GM23338 (cell line): ENCODE data around the gene TIMM17A. TPM values are rescaled to one million over a fixed set of nuclear protein-coding genes. Genes with fewer than 3 reads are reported as not detected.

Experiments
- ATAC-seq: fragments of 200-7000 bp; cut with Tn5 transposase; 3 replicates; pipeline ENCODE4 v1.9.1; 2020
- DNase-seq: peaks from one replicate; pipeline ENCODE4 v3.0.0-alpha.2; 2015; ENCODE audit warnings: low spot score
- H2AFZ ChIP-seq: fragments of 200-600 bp; sonication (generic); 2 replicates; pipeline ENCODE4 v1.8.0; 2016; ENCODE audit warnings: antibody characterized with exemption, mild to moderate bottlenecking, moderate library complexity
- H3F3A ChIP-seq: fragments of 200-600 bp; sonication (generic); replicated peaks from 2 replicates; pipeline ENCODE4 v1.8.0; 2017; ENCODE audit warnings: antibody characterized with exemption, mixed run types, low read depth
- H3K27ac ChIP-seq: fragments of 200-600 bp; sonication (generic); 2 replicates; pipeline ENCODE4 v1.6.1; 2016; ENCODE audit warnings: low read depth
- H3K27me3 ChIP-seq: fragments of 200-600 bp; sonication (generic); 2 replicates; pipeline ENCODE4 v1.8.0; 2016; ENCODE audit warnings: mild to moderate bottlenecking, mixed run types, moderate library complexity; ENCODE audit not compliant: insufficient read depth
- H3K36me3 ChIP-seq: fragments of 200-600 bp; sonication (generic); 2 replicates; pipeline ENCODE4 v1.8.0; 2016; ENCODE audit warnings: mild to moderate bottlenecking; ENCODE audit not compliant: insufficient read depth
- H3K4me1 ChIP-seq: fragments of 200-600 bp; sonication (generic); 2 replicates; pipeline ENCODE4 v1.8.0; 2016; ENCODE audit warnings: mild to moderate bottlenecking, moderate library complexity; ENCODE audit not compliant: insufficient read depth
- H3K4me2 ChIP-seq: fragments of 200-600 bp; sonication (generic); 2 replicates; pipeline ENCODE4 v1.7.1; 2017; ENCODE audit warnings: mixed run types
- H3K4me3 ChIP-seq: fragments of 200-600 bp; sonication (generic); 2 replicates; pipeline ENCODE4 v1.6.1; 2016; ENCODE audit warnings: mixed run types
- H3K79me2 ChIP-seq: fragments of 200-600 bp; sonication (generic); replicated peaks from 2 replicates; pipeline ENCODE4 v1.8.0; 2017; ENCODE audit warnings: mild to moderate bottlenecking; ENCODE audit not compliant: insufficient read depth
- H3K9me2 ChIP-seq: fragments of 200-600 bp; sonication (generic); 2 replicates; pipeline ENCODE4 v1.8.0; 2017; ENCODE audit not compliant: insufficient read depth
- H4K20me1 ChIP-seq: fragments of 200-600 bp; sonication (generic); replicated peaks from 2 replicates; pipeline ENCODE4 v1.8.0; 2017; ENCODE audit warnings: mild to moderate bottlenecking; ENCODE audit not compliant: insufficient read depth
- H3K27ac Mint-ChIP-seq: 2 replicates; pipeline ENCODE4 v1.8.0; 2020; ENCODE audit warnings: inconsistent platforms, mild to moderate bottlenecking, moderate library complexity, mixed read lengths
- H3K27me3 Mint-ChIP-seq: 3 replicates; pipeline ENCODE4 v1.8.0; 2022; ENCODE audit warnings: low read depth, mild to moderate bottlenecking, moderate library complexity, mixed read lengths, inconsistent platforms; ENCODE audit not compliant: insufficient read depth, poor library complexity
- H3K36me3 Mint-ChIP-seq: 3 replicates; pipeline ENCODE4 v1.8.0; 2021; ENCODE audit warnings: low read depth, mild to moderate bottlenecking, inconsistent platforms, moderate library complexity, mixed read lengths
- H3K4me1 Mint-ChIP-seq: 3 replicates; pipeline ENCODE4 v1.8.0; 2020; ENCODE audit warnings: mild to moderate bottlenecking, inconsistent platforms, mixed read lengths
- H3K4me3 Mint-ChIP-seq: 3 replicates; pipeline ENCODE4 v1.8.0; 2021; ENCODE audit warnings: moderate library complexity, mild to moderate bottlenecking, inconsistent platforms, mixed read lengths
- H3K9me3 Mint-ChIP-seq: 3 replicates; pipeline ENCODE4 v1.8.0; 2020; ENCODE audit warnings: moderate library complexity, mild to moderate bottlenecking, inconsistent platforms, mixed read lengths
- CREB1 ChIP-seq: fragments of 250-450 bp; sonication (Bioruptor Pico); IDR thresholded peaks from 2 replicates; pipeline ENCODE4 v1.5.0; 2020; ENCODE audit warnings: low read depth, mild to moderate bottlenecking, moderate library complexity
- EZH2 ChIP-seq: fragments of 200-600 bp; sonication (generic); IDR thresholded peaks from one replicate; pipeline ENCODE4 v1.8.0; 2017; ENCODE audit warnings: antibody characterized with exemption, mild to moderate bottlenecking, low read depth; ENCODE audit not compliant: unreplicated experiment
- JUNB ChIP-seq: IDR thresholded peaks from one replicate; pipeline ENCODE4 v1.6.1; 2016; ENCODE audit warnings: antibody characterized with exemption; ENCODE audit not compliant: unreplicated experiment
- NANOG ChIP-seq: IDR thresholded peaks from 2 replicates; pipeline ENCODE4 v1.6.1; 2016; ENCODE audit warnings: antibody characterized with exemption, borderline replicate concordance
- POLR2AphosphoS5 ChIP-seq: IDR thresholded peaks from 2 replicates; pipeline ENCODE4 v1.6.1; 2016; ENCODE audit warnings: antibody characterized with exemption, low read depth
- STAT1 ChIP-seq: IDR thresholded peaks from one replicate; pipeline ENCODE4 v1.6.1; 2016; ENCODE audit warnings: antibody characterized with exemption; ENCODE audit not compliant: unreplicated experiment
- ZNF114 ChIP-seq: fragments of 250-450 bp; sonication (Bioruptor Pico); IDR thresholded peaks from 2 replicates; pipeline ENCODE4 v1.5.0; 2020; ENCODE audit warnings: mild to moderate bottlenecking, moderate library complexity
- ZNF331 ChIP-seq: fragments of 250-450 bp; sonication (Bioruptor Pico); IDR thresholded peaks from 2 replicates; pipeline ENCODE4 v1.5.0; 2020; ENCODE audit warnings: low read depth, mild to moderate bottlenecking, moderate library complexity
- polyA plus RNA-seq: library from polyadenylated mRNA; unstranded; fragments of >200 nt; fragmentation: Nextera tagmentation; extraction: Ambion mirVana; gene quantifications from 2 replicates; pipeline ENCODE4 v1.2.1, GENCODE V29; 2016
- total RNA-seq: library from RNA; depleted of rRNA; stranded (reverse); fragments of >200 nt; shearing (Covaris generic); gene quantifications from 2 replicates; pipeline ENCODE4 v1.2.3, GENCODE V29; 2014
- TF ChIP-seq, protein P1 (sequence below): IDR thresholded peaks from one replicate; pipeline ENCODE4 v1.6.1; 2018; ENCODE audit warnings: antibody characterized with exemption; ENCODE audit not compliant: unreplicated experiment
- TF ChIP-seq, protein P2 (sequence below), 2 experiments: fragments of 200-600 bp in 1 of 2; sonication (generic) in 1 of 2; conservative IDR thresholded peaks; 2 replicates each; pipeline versions ENCODE4 v1.5.1 to v1.6.1; 2016 to 2017; ENCODE audit warnings: antibody characterized with exemption in 2 of 2, low read depth in 2 of 2, mild to moderate bottlenecking in 2 of 2, moderate library complexity in 1 of 2
- TF ChIP-seq, protein P3 (sequence below): IDR thresholded peaks from 2 replicates; pipeline ENCODE4 v1.6.1; 2016; ENCODE audit warnings: antibody characterized with exemption

TIMM17A gene
- total and polyA plus RNA-seq, 2 experiments from 2014 or later = 38.5 to 60.0 TPM

DNA sequence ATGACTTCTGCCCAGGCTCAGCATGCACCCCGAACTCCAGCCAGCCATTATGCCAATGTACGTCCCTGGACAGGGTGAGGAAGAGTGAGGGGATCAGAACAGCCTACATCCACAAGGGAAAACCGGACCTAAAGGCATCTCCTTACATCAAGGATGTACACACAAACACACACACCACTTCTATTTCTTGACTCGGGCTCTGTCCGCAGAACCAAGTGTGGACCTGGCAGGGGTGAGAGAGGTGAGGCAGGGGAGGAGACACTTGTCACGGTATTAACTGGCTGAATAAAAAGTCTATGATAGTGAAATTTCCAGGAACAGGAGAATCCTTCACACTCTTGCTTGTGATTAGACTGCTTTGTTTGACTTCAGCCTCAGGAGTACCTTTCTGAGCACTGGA, 11.3 kb upstream of the TIMM17A start (continued):
- TF ChIP-seq, protein P1, sequence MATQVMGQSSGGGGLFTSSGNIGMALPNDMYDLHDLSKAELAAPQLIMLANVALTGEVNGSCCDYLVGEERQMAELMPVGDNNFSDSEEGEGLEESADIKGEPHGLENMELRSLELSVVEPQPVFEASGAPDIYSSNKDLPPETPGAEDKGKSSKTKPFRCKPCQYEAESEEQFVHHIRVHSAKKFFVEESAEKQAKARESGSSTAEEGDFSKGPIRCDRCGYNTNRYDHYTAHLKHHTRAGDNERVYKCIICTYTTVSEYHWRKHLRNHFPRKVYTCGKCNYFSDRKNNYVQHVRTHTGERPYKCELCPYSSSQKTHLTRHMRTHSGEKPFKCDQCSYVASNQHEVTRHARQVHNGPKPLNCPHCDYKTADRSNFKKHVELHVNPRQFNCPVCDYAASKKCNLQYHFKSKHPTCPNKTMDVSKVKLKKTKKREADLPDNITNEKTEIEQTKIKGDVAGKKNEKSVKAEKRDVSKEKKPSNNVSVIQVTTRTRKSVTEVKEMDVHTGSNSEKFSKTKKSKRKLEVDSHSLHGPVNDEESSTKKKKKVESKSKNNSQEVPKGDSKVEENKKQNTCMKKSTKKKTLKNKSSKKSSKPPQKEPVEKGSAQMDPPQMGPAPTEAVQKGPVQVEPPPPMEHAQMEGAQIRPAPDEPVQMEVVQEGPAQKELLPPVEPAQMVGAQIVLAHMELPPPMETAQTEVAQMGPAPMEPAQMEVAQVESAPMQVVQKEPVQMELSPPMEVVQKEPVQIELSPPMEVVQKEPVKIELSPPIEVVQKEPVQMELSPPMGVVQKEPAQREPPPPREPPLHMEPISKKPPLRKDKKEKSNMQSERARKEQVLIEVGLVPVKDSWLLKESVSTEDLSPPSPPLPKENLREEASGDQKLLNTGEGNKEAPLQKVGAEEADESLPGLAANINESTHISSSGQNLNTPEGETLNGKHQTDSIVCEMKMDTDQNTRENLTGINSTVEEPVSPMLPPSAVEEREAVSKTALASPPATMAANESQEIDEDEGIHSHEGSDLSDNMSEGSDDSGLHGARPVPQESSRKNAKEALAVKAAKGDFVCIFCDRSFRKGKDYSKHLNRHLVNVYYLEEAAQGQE = no peak
- TF ChIP-seq, protein P2, sequence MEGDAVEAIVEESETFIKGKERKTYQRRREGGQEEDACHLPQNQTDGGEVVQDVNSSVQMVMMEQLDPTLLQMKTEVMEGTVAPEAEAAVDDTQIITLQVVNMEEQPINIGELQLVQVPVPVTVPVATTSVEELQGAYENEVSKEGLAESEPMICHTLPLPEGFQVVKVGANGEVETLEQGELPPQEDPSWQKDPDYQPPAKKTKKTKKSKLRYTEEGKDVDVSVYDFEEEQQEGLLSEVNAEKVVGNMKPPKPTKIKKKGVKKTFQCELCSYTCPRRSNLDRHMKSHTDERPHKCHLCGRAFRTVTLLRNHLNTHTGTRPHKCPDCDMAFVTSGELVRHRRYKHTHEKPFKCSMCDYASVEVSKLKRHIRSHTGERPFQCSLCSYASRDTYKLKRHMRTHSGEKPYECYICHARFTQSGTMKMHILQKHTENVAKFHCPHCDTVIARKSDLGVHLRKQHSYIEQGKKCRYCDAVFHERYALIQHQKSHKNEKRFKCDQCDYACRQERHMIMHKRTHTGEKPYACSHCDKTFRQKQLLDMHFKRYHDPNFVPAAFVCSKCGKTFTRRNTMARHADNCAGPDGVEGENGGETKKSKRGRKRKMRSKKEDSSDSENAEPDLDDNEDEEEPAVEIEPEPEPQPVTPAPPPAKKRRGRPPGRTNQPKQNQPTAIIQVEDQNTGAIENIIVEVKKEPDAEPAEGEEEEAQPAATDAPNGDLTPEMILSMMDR (conservative IDR thresholded peaks at IDR 0.05; ENCODE audit: low read depth in 2 of 2) = no peak
- TF ChIP-seq NANOG = no peak
- TF ChIP-seq EZH2 = no peak
- no peak for TF ChIP-seq JUNB
- TF ChIP-seq STAT1 = no peak

DNA sequence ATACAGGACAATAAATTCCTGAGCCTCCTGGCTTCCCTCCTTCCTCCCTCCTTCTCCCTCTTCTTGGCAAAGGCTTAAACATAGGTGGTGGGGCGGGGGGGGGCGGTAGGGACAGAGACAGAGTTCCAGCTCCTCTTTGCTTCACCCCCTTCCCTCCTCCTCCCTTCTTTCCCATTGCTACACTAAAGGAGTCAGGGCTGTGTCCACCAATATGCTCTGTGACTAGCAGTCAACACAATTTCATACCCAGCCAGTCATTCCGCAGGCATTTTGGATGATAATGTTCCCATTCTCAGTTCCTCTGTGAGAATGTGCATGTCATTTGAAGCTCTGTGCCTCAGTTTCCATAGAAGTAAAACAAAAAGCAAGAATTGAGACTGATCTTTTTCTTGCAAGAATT, 10.7 kb upstream of the TIMM17A start:
- Mint-ChIP-seq H3K9me3 (no peaks in the 10 kb centered on the region), H3K4me3 (no peak overlapping the region; the same call in 2 of the 3 replicates)
- TF ChIP-seq JUNB = no peak
- TF ChIP-seq, protein P3, sequence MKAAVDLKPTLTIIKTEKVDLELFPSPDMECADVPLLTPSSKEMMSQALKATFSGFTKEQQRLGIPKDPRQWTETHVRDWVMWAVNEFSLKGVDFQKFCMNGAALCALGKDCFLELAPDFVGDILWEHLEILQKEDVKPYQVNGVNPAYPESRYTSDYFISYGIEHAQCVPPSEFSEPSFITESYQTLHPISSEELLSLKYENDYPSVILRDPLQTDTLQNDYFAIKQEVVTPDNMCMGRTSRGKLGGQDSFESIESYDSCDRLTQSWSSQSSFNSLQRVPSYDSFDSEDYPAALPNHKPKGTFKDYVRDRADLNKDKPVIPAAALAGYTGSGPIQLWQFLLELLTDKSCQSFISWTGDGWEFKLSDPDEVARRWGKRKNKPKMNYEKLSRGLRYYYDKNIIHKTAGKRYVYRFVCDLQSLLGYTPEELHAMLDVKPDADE = no peak
- TF ChIP-seq STAT1 = no peak
- no peak for TF ChIP-seq POLR2AphosphoS5
- TF ChIP-seq EZH2 = no peak
- TF ChIP-seq ZNF114 (CRISPR knock-in tag) = no peak
- TF ChIP-seq, protein P2 (conservative IDR thresholded peaks at IDR 0.05; ENCODE audit: low read depth in 2 of 2) = no peak
- TF ChIP-seq CREB1 = no peak
- no peak for TF ChIP-seq ZNF331

More for the DNA sequence above, 10.7 kb upstream of the TIMM17A start:
- Histone ChIP-seq H3K9me2 (no peaks in the 10 kb centered on the region), H3K36me3 (no peaks in the 10 kb centered on the region), H4K20me1 (no peaks in the 10 kb centered on the region), H3K4me1 (peaks cover 4% of the 10 kb centered on the region; the same call in 1 of the 2 replicates), H3K27me3 (peaks cover 18% of the 10 kb centered on the region), H3K27ac (no peak overlapping the region), H2AFZ (no peak overlapping the region), H3K4me2 (peak overlapping the region; percentile 87; the same call in 1 of the 2 replicates), H3F3A (peaks cover 8% of the 10 kb centered on the region; the same call in 1 of the 2 replicates), H3K79me2 (no peaks in the 10 kb centered on the region), H3K4me3 (no peak overlapping the region)
- H3K27ac Mint-ChIP-seq = no peak overlapping the region
- H3K27me3 Mint-ChIP-seq = peaks cover 22% of the 10 kb centered on the region
- no peaks in the 10 kb centered on the region for H3K36me3 Mint-ChIP-seq
- no peak for ATAC-seq
- peaks cover 35% of the 10 kb centered on the region for H3K4me1 Mint-ChIP-seq
- no peak for DNase-seq
